HFF-Myc (cell line): ENCODE measurements around the gene KBTBD13.

ENCODE experiments used
- DNase-seq: peaks from one replicate; pipeline ENCODE4 v3.0.0-alpha.2; 2011; ENCODE audit warnings: low read depth; ENCODE audit errors: extremely low read depth
- H3K4me3 ChIP-seq: replicated peaks from 2 replicates; pipeline ENCODE4 v1.5.1; 2011; ENCODE audit warnings: low read depth, mild to moderate bottlenecking, control low read depth, low read length
- CTCF ChIP-seq: IDR thresholded peaks from 2 replicates; pipeline ENCODE4 v1.5.1; 2012; ENCODE audit warnings: mild to moderate bottlenecking, low read depth, low read length, control low read depth; ENCODE audit errors: missing control alignments

The KBTBD13 gene

GRCh38 chr15:65110676-65111292 is 34.2 kb downstream of the KBTBD13 start:
- no peak for TF ChIP-seq CTCF
- H3K4me3 ChIP-seq: no peak overlapping the region
- DNase-seq: no peak

DNA sequence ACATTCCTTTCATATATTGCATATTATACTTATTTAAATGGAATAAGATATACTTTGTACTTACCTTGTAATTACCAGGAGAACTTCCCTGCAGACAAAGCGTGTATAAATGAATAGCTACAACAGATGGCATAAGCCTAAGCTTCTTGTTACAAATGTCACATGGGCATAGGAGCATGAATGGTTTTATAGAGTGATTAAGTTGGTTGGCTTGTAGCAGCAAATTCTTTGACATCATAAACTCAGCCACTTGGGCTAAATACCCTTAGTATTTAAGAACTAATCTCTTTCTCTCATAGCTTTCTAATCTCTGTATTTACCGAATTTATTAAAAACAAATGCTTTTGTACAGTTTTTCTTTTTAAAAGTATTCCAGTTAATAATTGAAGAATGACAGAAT is 38.5 kb downstream of the KBTBD13 start, which contains the start of gene UBAP1L:
Gene UBAP1L (minus strand): TSS at position 115 of the 400 bp plus-strand sequence. CDS start 8,985 bp downstream, outside the sequence.
- DNase-seq: no peak
- TF ChIP-seq CTCF: no peak

GRCh38 chr15:65115542-65115941 is 39.0 kb downstream of the KBTBD13 start:
- no peak for DNase-seq
- no peak for TF ChIP-seq CTCF
- H3K4me3 ChIP-seq: no peak overlapping the region

More for the DNA sequence above, 38.5 kb downstream of the KBTBD13 start, which contains the start of gene UBAP1L:
- H3K4me3 ChIP-seq: no peak within 1 kb of the TSS
